Cardiac fibroblast (primary cell): ENCODE results near the gene OR10V1.

Experiments
- DNase-seq, 2 donors: peaks; one replicate each; pipeline versions ENCODE4 v3.0.0 to v3.0.0-alpha.2; 2010; ENCODE audit warnings: low read depth in 2 of 2
- H3K4me3 ChIP-seq, 2 donors: replicated peaks in 1 of 2; 1 replicate in 1 of 2; 2 replicates in 1 of 2; pipeline ENCODE4 v1.5.1; 2011; ENCODE audit warnings: low read depth in 2 of 2, low read length in 2 of 2, mild to moderate bottlenecking in 2 of 2, moderate library complexity in 1 of 2
- CTCF ChIP-seq: IDR thresholded peaks from one replicate; pipeline ENCODE4 v1.5.1; 2011; ENCODE audit warnings: low read depth, mild to moderate bottlenecking, low read length, inconsistent platforms

Gene OR10V1

DNA sequence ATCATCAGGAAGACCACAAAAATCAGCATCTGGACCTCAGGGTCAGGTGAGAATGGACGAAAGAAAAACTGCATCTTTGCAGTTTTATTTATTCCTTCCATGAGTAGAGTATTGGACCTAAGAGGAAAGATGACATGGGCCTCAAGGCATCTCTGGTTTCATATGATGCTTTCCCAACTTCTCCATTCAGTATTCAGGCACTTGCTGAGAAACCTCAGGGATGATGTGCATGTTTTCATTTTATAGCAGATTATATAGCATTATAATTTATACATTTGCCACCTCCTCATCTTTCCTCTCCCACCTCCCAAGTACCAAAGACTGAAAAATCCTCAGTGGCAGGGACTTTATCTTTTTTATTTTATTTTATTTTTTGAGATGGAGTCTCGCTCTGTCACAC lies at the start of gene OR10V1:
Gene OR10V1, minus strand, starts transcription at position 101 of the 400 bp plus-strand sequence. Its CDS starts 0 bp downstream, at position 101.
- no peak for DNase-seq
- no peak within 1 kb of the TSS for H3K4me3 ChIP-seq
- no peak for TF ChIP-seq CTCF

DNA sequence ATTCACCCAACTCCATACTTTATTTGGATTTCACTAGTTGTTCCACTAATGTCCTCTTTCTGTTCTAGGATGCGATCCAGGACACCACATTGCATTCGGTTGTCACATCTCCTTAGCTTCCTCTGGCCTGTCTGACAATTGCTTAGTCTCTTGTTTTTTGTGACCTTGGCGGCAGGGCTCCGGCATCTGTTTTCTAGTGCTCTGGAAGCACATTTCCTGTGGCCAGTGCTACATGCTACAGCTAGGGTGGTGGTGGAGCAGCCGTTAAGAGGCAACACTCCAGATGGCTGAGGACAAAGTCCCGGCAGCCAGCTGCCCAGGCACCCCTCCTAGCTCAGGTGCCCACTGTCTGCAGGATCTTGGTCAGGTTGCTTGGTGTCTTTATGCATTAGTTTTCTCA lies 48.3 kb upstream of the OR10V1 start:
- no peak overlapping the region for H3K4me3 ChIP-seq
- no peak for TF ChIP-seq CTCF
- no peak for DNase-seq

DNA sequence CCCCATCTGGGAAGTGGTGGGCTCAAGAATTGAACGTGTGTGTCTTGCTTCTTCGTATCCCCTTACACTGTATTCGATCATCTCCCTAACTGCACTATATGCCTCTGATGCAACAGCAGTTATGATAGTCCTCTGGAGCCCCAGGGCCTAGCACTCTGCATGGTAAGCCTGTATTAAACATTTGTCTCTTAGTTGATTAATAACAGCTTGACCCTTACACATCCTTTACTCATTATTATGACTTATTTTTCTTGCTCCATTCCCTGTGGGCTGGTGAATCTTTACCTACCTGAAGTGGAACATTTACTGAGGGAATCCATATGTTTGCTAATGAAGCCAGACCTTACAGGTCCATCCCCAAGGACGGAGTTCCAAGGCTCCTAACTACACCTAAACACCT lies 47.1 kb upstream of the OR10V1 start:
- no peak for TF ChIP-seq CTCF

GRCh38 chr11:59759900-59760299 lies 46.3 kb upstream of the OR10V1 start:
- no peak for TF ChIP-seq CTCF
- DNase-seq, result no peak
- no peak overlapping the region for H3K4me3 ChIP-seq

More for the DNA sequence above, 47.1 kb upstream of the OR10V1 start:
- no peak overlapping the region for H3K4me3 ChIP-seq
- DNase-seq, result no peak

DNA sequence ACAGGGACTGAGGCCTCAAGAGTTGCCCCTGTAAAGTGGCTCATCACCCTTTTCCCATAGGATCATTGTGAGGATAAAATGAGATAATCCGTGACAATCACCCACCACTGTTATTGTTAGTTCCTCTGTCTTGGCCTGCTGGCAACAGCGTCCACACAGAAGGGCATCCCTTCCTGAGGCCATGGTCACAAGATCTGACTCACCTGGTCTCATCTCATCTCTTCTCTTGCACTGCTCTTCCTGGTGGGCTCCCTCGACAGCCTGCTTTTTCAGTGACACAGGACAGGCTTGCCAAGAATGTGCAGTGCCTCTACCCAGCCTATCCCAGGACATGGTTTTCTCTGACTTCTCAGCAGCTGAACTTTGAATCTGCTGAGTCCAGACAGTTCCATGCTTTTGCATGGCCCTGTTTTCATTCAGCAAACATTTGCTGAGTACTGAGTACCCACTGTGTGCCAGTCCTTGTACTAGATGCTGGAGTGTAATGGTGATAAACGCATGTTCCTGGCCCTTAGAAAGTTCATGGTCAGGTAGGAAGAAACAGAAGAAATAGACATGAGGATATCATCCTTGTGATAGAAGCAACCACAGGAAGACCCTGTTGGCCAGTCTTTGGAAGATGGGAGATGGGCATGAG lies 44.9 kb upstream of the OR10V1 start:
- H3K4me3 ChIP-seq, result no peak overlapping the region
- no peak for DNase-seq
- TF ChIP-seq CTCF, result no peak

DNA sequence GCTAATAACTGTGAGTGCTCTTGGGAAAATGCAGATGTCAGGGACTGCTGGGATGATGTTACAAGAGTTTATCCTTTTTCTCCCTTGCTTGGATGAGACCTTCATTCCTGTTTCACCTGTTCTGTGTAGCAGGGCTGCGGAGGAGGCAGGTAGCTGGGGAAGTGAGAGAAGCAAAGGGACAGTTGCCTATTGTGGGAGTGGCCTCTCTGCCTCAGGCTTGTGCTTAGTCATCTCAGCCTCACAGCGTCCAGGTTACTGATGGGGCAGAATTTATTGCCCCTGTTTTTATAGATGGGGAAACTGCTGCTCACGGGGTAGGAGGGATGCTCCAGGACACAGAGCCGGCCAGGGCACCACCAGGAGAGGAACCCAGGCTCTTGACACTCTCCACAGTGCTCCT lies 43.2 kb upstream of the OR10V1 start:
- peak in 1 of 2 donors; percentile 16 for DNase-seq
- TF ChIP-seq CTCF, result no peak
- H3K4me3 ChIP-seq, result peak overlapping the region in 1 of 2 donors; percentile 94

DNA sequence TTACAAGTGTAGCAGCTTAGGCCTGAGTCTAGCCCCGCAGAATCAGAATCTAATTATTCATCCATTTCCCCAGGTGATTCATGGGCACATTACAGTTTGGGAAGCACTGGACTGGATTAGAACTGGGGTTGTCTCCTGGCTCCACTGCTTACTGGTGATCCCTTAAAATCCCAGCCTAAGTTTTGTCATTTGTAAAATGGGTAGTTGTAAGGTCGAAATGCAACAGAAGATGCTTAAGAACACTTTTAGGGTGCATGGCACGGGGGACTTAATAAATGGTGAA lies 42.9 kb upstream of the OR10V1 start:
- TF ChIP-seq CTCF, result no peak
- peak in 1 of 2 donors; percentile 53 for DNase-seq
- H3K4me3 ChIP-seq, result peak overlapping the region; percentile 88 to 94
